ENCODE measurements around the gene SLAMF1. TPM values are rescaled to one million over a fixed set of nuclear protein-coding genes. Genes with fewer than 3 reads are reported as not detected.

The SLAMF1 gene
- total RNA-seq, 4 donors from 2014 or later = 1.1 to 2.2 (median 1.7) TPM; not detected in 1

GRCh38 chr1:160658162-160658813 lies 11.4 kb upstream of the SLAMF1 start:
- Histone ChIP-seq H3K4me3 (no peak overlapping the region), H3K27ac (no peak overlapping the region), H3K36me3 (no peaks in the 10 kb centered on the region), H3K27me3 (no peaks in the 10 kb centered on the region), H3K4me1 (peaks cover 0 to 4% (median 0%) of the 10 kb centered on the region in 3 donors), H3K9me3 (no peaks in the 10 kb centered on the region)
- intact Hi-C loops (cut with DNase I) = no loop called here
- no peak for DNase-seq
- 84 to 88% methylated on average over 8 of the region's 8 CpGs for WGBS, 2 donors
- no peak for TF ChIP-seq POLR2A (IDR thresholded peaks at IDR 0.05)

GRCh38 chr1:160657250-160657781 lies 10.5 kb upstream of the SLAMF1 start:
- intact Hi-C loops (cut with DNase I) = no loop called here
- peak overlapping the region in 1 of 4 donors; percentile 41 for H3K27ac ChIP-seq
- no peaks in the 10 kb centered on the region for H3K9me3 ChIP-seq
- H3K4me3 ChIP-seq = no peak overlapping the region
- no peaks in the 10 kb centered on the region for H3K27me3 ChIP-seq
- TF ChIP-seq, protein P1, sequence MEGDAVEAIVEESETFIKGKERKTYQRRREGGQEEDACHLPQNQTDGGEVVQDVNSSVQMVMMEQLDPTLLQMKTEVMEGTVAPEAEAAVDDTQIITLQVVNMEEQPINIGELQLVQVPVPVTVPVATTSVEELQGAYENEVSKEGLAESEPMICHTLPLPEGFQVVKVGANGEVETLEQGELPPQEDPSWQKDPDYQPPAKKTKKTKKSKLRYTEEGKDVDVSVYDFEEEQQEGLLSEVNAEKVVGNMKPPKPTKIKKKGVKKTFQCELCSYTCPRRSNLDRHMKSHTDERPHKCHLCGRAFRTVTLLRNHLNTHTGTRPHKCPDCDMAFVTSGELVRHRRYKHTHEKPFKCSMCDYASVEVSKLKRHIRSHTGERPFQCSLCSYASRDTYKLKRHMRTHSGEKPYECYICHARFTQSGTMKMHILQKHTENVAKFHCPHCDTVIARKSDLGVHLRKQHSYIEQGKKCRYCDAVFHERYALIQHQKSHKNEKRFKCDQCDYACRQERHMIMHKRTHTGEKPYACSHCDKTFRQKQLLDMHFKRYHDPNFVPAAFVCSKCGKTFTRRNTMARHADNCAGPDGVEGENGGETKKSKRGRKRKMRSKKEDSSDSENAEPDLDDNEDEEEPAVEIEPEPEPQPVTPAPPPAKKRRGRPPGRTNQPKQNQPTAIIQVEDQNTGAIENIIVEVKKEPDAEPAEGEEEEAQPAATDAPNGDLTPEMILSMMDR (IDR thresholded peaks at IDR 0.05) = no peak
- TF ChIP-seq POLR2A (IDR thresholded peaks at IDR 0.05) = no peak
- WGBS, 2 donors = 47 to 48% methylated on average over 5 of the region's 5 CpGs
- H3K36me3 ChIP-seq = no peaks in the 10 kb centered on the region
- no peaks in the 10 kb centered on the region for H3K4me1 ChIP-seq
- DNase-seq = no peak

GRCh38 chr1:160656737-160657136 lies 9.9 kb upstream of the SLAMF1 start:
- WGBS, 2 donors = 69 to 71% methylated on average over 3 of the region's 3 CpGs
- no peaks in the 10 kb centered on the region for H3K4me1 ChIP-seq

DNA sequence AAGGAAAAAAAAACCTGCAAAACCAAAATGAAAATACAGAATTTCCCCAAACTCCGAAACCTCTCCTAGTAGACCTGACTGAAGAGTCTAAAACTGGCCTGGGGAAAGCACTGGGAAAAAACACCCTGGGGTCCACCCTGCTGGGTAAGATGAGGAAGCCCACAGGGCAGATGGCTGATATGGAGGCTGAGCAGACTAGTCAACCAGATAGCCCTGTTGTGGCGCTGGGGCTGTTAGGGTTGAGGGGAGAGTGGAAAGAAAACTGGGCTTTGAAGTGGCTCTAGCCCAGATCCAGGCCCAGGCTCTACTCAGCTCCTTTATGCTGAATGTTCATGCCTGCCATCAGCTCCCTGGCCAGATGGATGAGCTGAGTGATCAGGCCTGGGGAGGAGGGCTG lies 6.8 kb upstream of the SLAMF1 start:
- Histone ChIP-seq H3K27me3 (no peaks in the 10 kb centered on the region), H3K27ac (no peak overlapping the region), H3K9me3 (no peaks in the 10 kb centered on the region), H3K4me3 (no peak overlapping the region), H3K4me1 (peaks cover 0 to 5% (median 0%) of the 10 kb centered on the region in 3 donors), H3K36me3 (no peaks in the 10 kb centered on the region)
- no peak for DNase-seq
- TF ChIP-seq POLR2A (IDR thresholded peaks at IDR 0.05) = no peak
- TF ChIP-seq, protein P1 (IDR thresholded peaks at IDR 0.05) = no peak
- intact Hi-C loops (cut with DNase I) = no loop called here
- 82 to 100% methylated on average over 2 of the region's 2 CpGs for WGBS, 2 donors

More at GRCh38 chr1:160656737-160657136, 9.9 kb upstream of the SLAMF1 start:
- H3K9me3 ChIP-seq = no peaks in the 10 kb centered on the region
- intact Hi-C loops (cut with DNase I) = no loop called here
- no peaks in the 10 kb centered on the region for H3K27me3 ChIP-seq
- no peak for DNase-seq
- no peaks in the 10 kb centered on the region for H3K36me3 ChIP-seq
- TF ChIP-seq, protein P1 (IDR thresholded peaks at IDR 0.05) = no peak
- no peak for TF ChIP-seq POLR2A (IDR thresholded peaks at IDR 0.05)
- H3K4me3 ChIP-seq = no peak overlapping the region
- H3K27ac ChIP-seq = no peak overlapping the region

DNA sequence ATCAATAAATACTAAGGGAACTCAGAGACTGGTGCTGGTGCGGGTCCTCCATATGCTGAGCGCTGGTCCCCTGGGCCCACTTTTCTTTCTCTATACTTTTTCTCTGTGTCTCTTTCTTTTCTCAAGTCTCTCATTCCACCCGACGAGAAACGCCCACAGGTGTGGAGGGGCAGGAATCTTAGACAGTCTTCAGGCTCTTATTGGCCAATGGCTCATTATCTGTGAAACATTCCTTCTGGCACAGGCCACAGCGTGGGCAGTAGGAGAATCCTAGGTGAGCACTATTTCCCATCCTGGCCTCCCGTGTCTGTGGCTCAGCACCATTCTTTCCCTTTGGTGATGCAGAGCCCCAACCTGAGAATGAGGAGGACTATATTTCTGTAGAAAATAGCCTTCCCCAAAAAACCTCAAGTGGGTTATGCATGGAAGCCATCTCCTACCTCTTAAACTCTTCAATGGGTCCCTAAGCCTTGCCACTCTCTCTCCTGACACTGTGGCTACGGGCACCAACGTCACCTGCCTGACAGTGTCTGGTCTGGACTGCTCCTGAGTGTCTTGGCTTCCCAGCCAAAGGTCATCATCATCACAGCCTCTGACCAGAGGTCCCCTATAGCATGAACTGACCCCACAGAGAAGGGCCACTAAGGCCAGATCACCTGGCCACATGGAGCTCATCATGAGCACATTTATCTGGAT lies 6.2 kb upstream of the SLAMF1 start:
- DNase-seq = no peak
- intact Hi-C loops (cut with DNase I) = no loop called here
- Histone ChIP-seq H3K27ac (no peak overlapping the region), H3K4me1 (peaks cover 0 to 5% (median 0%) of the 10 kb centered on the region in 3 donors), H3K4me3 (no peak overlapping the region), H3K9me3 (no peaks in the 10 kb centered on the region), H3K27me3 (no peaks in the 10 kb centered on the region), H3K36me3 (no peaks in the 10 kb centered on the region)
- WGBS, 2 donors = 79 to 89% methylated on average over 8 to 9 of the region's 9 CpGs
- TF ChIP-seq, protein P1 (IDR thresholded peaks at IDR 0.05) = no peak
- TF ChIP-seq POLR2A (IDR thresholded peaks at IDR 0.05) = no peak
